GM21390 (cell line): Measurements from ENCODE around the gene FAM3A.
A peak's percentile ranks its signal among the peaks of the same experiment; 100 is the strongest.
"Not testable (repeated sequence)": the region's sequence is repeated elsewhere in the genome, so short reads cannot be mapped to it uniquely, and the experiment has no call there.

Source experiments
- ATAC-seq: cut with Tn5 transposase; IDR thresholded peaks from one replicate; pipeline ENCODE4 v1.9.1; 2021; ENCODE audit not compliant: unreplicated experiment

The FAM3A gene, protein sequence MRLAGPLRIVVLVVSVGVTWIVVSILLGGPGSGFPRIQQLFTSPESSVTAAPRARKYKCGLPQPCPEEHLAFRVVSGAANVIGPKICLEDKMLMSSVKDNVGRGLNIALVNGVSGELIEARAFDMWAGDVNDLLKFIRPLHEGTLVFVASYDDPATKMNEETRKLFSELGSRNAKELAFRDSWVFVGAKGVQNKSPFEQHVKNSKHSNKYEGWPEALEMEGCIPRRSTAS

DNA sequence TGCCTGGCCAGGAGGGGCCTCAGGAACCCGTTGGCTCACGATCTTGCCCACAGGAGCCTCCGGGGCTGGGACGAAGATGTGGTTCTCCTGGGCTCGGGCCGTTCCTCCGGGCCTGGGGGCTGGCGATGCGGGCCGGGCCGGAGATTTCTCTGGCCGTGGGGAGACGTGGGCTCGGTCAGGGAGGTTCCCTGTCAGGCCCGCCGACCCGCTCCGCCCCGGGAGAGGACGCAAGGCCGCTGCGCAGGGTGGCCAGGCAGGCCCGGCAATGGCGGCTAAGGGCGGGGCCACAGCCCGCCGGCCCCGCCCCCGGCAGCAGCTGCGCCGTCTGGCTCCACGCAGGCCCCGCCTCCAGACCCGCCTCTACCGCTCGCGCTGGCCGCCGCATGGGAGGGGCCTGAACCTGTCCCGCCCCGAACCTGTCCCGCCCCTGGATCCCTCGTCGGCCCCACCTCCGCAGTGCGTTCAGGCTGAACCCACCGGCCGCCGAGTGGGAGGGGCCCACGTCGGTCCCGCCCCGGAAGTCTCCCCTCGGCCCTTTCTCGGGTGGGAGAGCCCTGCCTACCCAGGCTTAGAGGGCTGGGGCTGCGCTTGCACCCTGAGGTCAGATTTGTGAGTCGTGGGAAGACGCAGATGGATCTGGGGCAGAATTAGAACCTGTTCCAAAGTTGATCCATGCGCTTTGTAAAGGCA lies at the start of gene FAM3A:
TSS of gene FAM3A (minus strand) at position 267 of the 690 bp plus-strand sequence. CDS start 460 bp downstream, outside the sequence.
- peak; percentile 92 for ATAC-seq

DNA sequence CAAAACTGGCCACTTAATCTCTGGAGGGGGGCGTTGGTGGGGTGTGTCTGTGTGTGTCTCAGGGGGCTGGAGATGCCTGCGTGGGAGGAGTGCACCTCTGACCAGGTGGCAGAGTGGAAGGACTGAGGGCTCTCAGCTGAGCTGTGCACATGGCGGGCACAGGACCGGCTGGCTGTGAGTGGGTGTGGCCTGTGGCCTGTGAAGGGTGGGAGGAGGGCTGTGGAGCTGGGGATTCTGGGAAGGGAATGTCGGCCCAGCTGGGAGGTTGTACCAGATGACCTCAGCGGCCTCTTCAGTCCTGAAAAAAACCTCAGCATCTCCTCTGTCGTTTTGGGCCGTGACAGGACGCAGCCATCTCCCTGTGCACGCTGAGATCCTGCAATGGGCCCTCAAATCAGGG lies 46.3 kb upstream of the FAM3A start:
- not testable (repeated sequence) for ATAC-seq

DNA sequence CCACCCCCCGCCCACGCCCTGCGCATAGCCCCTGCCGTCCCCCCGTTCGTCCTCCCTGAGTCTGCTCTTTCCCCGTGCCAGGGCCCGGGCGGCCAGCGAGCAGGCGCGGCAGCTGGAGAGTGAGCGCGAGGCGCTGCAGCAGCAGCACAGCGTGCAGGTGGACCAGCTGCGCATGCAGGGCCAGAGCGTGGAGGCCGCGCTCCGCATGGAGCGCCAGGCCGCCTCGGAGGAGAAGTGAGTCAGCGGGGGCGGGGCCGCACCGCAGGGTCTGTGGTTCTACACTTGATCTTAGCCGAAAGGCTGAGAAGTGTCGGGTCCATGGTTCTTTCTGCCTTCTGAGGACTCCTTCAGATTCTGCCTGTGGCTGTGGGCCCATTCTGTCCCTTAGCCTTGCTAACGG lies 44.3 kb upstream of the FAM3A start:
- not testable (repeated sequence) for ATAC-seq

DNA sequence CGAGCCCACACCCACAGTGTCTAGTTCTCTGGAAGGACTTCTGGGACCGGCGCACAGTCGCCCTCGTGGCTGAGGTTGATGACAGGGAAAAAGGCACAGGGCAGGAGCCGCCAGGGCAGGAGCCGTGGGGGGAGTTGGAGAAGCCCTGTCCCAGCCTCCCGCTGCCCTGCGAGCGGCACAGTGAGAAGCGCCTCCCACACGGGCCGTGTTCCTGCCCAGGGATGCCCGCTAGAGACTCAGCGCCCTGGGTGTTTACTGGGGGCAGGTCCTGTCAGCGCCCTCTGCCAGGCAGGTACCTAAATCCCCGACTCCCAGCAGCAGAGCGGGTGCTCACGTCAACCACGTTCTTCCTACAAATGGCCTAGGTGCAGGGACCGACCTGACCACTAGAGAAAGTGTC lies 42.9 kb upstream of the FAM3A start:
- not testable (repeated sequence) for ATAC-seq

DNA sequence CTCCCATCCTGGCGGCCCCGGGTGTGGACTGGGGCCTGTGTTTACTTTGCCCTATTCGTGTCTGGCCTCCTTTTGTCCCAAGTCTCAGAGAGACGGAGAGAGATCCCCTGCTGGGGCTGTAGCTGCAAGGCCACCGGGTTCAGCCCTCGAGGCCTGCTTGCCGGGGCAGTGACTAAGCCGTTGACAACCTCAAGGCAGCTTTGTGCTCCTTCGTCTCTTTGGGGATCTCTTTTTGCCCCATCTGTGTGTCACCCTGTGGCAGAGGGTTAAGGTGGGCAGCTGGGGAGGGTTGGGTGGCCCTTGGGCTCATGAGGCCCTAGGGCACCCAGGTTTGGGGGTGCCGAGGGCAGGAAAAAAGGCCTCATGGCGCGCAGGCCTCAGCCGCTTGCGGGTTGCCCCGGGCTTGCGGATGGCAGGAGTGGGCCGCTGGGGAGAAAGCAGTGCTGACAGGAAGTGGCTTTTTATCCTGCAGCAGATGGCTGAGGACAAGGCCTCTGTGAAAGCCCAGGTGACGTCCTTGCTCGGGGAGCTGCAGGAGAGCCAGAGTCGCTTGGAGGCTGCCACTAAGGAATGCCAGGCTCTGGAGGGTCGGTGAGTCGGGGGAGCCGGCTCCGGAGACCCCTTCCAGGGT lies 42.1 kb upstream of the FAM3A start:
- ATAC-seq = not testable (repeated sequence)

DNA sequence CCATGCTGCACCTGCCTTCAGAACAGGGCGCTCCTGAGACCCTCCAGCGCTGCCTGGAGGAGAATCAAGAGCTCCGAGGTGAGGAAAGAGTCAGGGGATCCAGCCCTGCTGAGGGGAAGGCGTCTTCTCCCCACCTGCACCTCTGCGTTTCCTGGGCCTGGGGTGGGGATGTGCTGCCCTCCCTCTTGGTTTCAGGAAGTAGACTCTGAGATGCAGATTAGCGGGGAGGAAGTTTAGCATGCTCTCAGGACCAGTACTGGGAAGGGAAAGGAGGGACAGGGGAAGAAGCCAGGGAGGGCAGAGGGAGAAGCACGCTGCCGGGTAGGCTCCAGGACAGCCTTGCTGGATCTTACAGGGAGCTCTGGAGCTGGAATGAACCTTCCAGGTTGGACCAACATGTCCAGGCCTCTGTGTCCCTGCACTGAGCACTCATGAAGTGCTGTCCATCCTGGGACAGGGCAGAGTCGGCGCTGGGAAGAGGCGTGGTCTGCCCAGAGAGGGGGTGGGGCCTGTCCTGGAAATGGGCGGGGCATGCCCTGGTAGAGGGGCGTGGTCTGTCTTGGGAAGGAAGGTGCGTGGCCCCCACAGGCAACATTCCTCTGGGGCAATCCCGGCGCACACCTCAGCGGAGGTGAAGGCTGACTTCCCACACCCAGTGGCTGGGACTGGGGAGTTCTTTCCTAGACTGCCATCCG lies 36.2 kb upstream of the FAM3A start:
- not testable (repeated sequence) for ATAC-seq

DNA sequence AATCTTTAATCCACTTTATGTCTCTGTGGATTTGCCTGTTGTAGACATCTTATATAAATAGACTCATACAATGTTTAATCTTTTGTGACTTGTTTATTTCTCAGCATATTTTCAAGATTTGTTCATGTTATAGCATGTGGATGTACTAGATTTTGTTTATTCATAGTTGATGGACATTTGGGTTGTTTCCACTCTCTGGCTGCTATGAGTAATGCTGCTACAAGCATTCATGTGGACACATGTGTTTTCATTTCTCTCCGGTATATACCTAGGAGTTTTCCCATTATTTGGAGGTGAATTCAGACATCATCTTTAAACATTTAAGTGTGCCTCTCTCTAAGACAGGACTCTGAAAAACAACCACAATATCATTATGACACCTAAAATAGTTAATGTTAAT lies 33.7 kb upstream of the FAM3A start:
- ATAC-seq = no peak

DNA sequence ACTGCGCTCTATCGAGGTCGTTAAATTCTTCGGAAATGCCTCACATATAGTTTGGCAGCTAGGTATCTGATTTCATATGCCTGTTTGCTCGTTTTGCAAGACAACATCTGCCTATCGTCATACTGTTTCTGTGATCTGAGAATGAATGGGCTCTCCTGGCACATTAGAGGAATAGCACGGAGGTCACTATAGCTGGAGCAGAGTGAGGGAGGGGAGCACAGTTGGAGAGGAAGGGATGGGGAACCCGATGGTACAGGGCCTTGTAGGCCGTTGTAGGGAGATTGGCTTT lies 31.9 kb upstream of the FAM3A start:
- ATAC-seq = no peak

DNA sequence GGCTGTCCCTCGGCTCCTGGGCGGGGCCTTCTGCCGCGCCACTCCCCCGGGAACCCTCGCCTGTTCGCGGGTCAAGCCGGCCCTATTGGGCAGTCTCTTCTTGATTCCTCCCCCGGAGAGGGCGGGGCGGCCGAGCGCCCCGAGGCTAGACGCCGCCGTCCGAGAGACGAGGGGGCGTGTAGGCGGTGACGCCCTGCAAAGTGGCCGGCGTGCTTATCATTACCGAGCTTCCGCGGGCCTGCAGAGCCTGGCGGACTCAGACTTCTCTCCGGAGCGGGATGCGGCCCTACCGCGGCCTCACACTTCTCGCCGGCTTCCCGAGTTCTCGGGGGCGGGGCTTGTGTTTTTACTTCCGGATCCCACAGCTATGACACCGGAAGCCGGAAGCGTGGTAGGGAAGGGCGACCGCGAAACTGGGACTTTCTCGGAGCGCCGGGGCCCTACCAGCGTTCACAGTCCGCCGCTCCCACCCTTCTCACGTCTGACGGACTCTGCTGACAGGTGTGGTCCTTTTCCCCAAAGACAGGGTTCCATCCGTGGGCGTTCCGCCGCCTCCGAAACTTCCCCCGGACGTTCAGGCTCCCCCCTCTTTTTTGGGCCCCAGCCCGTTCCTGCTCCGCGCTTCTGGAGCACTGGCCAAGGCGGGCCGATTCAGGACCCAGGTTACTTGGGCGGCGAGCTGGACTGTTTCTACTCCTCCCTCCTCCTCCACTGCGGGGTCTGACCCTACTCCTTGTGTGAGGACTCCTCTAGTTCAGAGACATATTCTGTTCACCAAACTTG lies 31.4 kb upstream of the FAM3A start, which contains the start of gene IKBKG:
TSS of gene IKBKG (plus strand) at position 376 of the 783 bp plus-strand sequence. CDS start 4,383 bp downstream, outside the sequence.
- ATAC-seq = peak; percentile 75

DNA sequence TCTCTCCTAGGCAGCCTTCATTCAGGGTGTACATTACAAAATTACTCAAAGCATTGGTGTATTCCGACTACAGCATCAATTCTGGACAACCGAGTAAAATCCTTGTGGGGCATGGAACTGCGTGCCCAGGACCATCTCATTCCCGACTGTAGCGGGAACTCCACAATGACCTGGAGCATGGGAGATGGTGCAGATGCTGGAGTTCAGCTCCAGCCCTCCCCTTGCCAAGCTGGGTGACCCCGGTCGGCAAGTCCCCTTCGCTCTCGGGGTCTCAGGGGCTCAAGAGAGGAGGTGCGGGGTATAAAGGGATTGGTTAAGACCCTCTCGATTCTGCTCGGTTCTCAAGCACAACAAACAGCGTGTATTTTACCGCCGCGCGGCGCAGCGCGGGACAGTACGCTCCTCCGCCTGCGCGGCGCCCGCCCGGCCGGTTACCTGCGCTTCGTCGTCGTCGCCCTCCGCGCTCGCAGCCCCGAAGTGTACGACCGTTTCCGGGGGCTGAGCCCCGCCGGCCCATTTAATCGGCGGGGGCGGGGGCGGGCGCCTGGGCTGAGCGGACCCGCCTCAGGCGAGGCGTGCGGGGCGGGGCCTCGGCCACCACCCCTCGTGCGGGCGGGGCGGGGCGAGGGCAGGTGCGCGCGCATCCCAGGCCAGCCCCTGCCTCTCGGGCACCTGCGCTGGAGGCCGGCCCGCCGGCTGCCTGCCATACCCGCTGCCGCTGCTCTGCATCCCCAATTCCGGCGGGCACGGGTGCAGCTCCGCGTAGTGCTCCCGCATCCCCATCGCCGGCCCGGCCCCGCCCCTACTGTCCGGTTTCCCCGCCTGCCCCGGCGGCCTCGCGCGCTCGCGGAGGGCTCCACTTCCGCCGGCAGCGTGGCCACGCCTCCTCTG lies 30.6 kb upstream of the FAM3A start, which contains the start of gene G6PD:
TSS of gene G6PD (minus strand) at position 493 of the 891 bp plus-strand sequence. CDS start 691 bp downstream, outside the sequence.
- ATAC-seq = peak; percentile 48

DNA sequence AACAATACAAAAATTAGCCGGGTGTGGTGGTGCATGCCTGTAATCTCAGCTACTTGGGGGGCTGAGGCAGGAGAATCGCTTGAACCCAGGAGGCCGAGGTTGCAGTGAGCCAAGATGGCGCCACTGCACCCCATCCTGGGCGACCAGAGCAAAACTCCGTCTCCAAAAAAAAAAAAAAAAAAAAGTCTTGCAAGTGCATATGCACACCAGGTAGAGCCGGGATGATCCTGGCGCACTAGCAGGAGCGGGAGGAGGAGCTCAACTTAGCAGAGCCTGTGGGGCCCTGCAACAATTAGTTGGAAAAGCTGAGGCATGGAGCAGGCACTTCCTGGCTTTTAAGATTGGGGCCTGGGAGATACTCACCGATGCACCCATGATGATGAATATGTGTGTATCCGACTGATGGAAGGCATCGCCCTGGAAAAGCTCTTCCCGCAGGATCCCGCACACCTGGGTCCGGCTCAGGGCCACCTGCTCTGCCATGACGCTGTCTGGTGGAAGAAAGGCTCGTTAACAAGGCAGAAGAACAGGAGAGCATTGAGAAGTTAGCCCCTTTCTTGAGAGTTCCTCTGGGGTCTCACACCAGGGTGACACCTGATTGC lies 29.7 kb upstream of the FAM3A start:
- ATAC-seq = no peak

DNA sequence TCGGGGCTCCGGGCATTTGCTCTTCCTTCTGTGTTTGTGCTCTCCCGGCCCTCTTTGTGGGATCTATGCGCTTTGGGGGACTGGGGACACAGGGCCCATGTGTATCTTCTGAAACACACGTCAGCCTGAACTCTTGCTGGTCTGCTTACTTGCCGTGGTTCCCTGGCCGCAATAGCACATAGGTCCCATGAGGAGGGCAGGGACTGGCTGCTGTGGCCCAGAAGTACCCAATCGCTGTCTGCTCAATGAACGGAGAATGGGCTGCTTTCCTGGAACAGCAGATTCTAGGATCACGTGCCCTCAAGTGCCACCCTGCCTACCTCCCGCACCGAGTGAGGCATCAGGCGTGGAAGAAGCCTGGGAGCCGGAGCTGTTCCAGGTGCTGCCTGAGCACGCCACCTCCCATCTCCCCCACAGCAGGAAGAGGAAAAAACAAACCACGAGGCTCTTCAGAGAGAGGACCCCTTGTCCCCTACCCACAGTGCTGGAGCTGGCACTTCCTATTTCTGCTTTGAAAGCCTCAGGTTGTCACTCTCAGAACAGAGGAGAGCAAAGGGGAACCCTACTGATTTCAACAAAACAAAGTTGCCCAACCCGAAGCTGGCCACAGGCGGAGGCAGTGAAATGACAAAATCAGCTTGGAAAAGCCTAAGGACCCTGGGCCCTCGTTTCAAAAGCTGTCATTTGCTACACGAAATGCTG lies 26.8 kb upstream of the FAM3A start:
- no peak for ATAC-seq

DNA sequence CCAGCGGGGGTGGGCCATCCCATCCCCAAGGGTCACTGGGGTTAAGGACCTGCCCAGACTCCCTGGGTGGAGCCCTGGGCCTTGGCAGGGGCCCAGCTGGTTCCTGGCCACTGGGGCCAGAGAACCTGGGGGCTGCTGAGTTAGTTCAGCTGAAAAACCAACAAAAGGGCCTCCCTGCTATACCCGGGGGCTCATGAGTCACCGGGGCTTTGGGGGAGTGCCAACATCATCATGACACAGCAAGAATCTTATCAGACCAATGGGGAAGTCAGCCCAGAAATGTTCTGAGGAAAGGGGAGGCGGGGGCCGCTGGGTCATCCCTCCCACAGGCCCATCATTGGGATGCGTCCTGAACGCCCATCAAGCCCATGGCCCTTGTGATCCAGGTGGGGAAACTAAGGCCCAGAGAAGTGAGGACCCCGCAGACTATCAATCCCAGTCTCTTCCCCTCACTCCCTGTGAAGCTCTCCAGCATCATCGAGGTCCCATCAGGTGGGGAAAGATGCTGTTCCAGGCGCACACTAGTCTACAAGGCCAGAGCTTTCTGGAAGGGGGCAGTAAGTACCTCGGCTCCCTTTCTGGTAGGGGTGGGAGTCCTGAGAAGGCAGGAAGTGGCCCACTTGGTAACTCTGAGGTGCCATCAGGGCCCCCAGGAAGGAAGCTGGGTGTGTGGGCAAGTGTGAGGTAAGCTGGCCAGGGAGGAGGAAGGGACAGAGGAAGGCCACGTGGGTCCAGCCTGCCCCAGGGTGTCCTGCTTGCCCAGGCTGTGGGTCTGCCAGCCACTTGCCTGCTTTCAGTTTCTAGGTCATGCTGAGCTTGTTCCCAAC lies 26.1 kb upstream of the FAM3A start:
- no peak for ATAC-seq

DNA sequence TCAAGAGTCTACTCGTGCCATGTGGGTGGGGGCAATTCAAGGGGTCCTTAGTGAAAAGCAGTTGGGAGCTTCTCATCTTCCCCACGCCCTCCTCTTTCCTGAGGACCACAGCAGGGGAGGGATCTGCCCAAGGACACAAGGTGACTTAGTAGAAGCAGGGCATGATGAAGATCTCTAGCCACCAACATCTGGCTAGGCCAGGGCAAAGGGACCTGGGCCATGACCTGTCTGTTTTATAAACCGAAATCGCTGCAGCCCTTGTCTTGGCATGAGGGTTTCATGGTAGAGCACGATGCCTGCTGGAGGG lies 25.5 kb upstream of the FAM3A start:
- ATAC-seq = no peak

DNA sequence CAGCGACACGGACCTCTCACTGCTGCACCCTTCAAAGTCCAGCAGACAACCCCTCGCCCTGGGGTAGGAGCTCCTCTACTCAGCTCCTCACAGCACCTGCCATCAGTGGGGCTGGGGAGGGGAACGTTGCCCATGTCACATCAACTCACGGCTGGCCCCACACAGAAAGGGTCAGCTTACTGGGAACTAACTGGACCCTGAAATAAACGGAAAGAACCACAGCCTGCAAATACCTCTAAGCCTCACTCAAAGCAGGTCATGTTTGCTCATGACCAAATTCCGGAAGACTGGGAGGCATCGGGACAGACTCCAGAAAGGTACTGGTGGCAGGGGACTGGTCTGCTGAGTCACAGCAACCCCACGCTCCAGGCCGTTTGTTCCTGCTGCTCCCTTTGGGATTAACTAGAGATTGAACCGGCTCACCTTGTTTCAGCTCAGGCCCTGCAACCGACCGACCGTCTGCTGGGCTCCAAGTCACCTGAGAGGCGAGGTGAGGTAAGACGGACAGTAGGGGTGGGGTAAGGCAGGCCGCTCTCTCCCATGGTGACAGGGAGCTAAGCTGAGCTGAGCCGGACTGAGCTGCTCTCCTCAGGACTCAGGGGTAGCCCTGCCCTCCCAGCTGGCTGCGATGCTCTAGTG lies 25.0 kb upstream of the FAM3A start:
- ATAC-seq = no peak

DNA sequence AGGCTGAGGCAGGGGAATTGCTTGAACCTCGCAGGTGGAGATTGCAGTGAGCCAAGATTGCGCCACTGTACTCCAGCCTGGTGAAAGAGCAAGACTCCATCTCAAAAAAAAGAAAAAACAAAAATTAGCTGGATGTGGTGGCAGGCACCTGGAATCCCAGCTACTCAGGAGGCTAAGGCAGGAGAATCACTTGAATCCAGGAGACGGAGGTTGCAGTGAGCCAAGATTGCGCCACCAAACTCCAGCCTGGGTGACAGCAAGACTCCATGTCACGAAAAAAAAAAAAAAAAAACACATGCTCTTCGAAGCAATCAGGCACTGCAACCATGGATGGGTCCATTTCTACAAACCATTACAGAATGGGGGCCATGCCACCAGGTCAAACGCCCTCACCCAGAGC lies 24.3 kb upstream of the FAM3A start:
- ATAC-seq = not testable (repeated sequence)

DNA sequence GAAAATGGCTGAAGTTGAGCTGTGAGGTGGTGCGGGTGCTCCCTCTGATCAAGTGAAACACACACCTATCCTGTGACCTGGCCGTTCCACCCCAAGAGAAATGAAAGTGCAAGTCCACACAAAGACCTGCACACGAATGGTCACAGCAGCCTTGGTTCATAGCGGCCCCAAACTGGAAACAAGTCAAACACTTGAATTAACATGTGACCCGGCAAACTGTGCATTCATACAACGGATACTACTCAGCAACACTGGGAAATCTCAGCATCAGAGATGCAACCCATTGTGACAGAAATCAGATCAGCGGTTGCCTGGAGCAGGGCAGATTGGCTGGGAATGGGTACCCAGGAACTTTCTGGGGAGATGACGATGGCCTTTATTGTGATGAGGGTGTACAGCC lies 23.0 kb upstream of the FAM3A start:
- no peak for ATAC-seq

DNA sequence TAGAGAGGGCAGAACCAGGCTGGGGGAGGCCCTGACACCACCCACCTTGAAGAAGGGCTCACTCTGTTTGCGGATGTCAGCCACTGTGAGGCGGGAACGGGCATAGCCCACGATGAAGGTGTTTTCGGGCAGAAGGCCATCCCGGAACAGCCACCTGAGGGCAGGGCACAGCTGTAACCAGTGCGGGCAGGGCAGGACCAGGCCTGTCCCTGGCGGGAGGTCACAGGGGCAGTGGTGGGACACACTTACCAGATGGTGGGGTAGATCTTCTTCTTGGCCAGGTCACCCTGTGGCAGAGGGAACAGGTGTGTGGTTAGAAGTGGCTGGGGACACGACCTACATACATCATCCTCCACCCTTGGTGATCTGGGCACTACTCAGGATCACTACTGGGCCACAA lies 19.9 kb upstream of the FAM3A start:
- ATAC-seq = no peak
